Osteocyte (in vitro differentiated cells): Measurements from ENCODE around the gene FNBP1. TPM values are rescaled to one million over a fixed set of nuclear protein-coding genes. Genes with fewer than 3 reads are reported as not detected.
"Not testable (repeated sequence)": the region's sequence is repeated elsewhere in the genome, so short reads cannot be mapped to it uniquely, and the experiment has no call there.

Experiments
- DNase-seq: peaks from one replicate; pipeline ENCODE4 v3.0.0; 2021; ENCODE audit warnings: mixed read lengths; ENCODE audit not compliant: unreplicated experiment; ENCODE audit errors: extremely low spot score
- H3K27ac Mint-ChIP-seq: one replicate; pipeline ENCODE4 v1.8.0; 2021; ENCODE audit warnings: mild to moderate bottlenecking, mixed read lengths; ENCODE audit not compliant: unreplicated experiment
- H3K27me3 Mint-ChIP-seq: one replicate; pipeline ENCODE4 v1.8.0; 2021; ENCODE audit warnings: mixed read lengths; ENCODE audit not compliant: unreplicated experiment
- H3K36me3 Mint-ChIP-seq: one replicate; pipeline ENCODE4 v1.8.0; 2021; ENCODE audit warnings: mixed read lengths; ENCODE audit not compliant: unreplicated experiment
- H3K4me1 Mint-ChIP-seq: one replicate; pipeline ENCODE4 v1.8.0; 2021; ENCODE audit warnings: mixed read lengths; ENCODE audit not compliant: unreplicated experiment
- H3K4me3 Mint-ChIP-seq: one replicate; pipeline ENCODE4 v1.8.0; 2021; ENCODE audit warnings: mild to moderate bottlenecking, moderate library complexity, mixed read lengths; ENCODE audit not compliant: unreplicated experiment
- H3K9me3 Mint-ChIP-seq: one replicate; pipeline ENCODE4 v1.8.0; 2021; ENCODE audit warnings: mixed read lengths; ENCODE audit not compliant: unreplicated experiment
- CTCF ChIP-seq: fragments of 200-600 bp; sonication (generic); IDR thresholded peaks from 2 replicates; pipeline ENCODE4 v1.5.0; 2021; ENCODE audit warnings: antibody characterized with exemption, mild to moderate bottlenecking, moderate library complexity
- total RNA-seq: library from RNA; stranded (reverse); gene quantifications from 2 replicates; pipeline ENCODE4 v1.2.1, GENCODE V29; 2021

FNBP1 gene
- total RNA-seq, 1 donor from 2014 or later, result 62.2 TPM

GRCh38 chr9:129983891-129984290 is 59.1 kb downstream of the FNBP1 start:
- TF ChIP-seq CTCF, result no peak
- H3K4me3 Mint-ChIP-seq, result no peak overlapping the region
- H3K36me3 Mint-ChIP-seq, result peaks cover 17% of the 10 kb centered on the region
- no peaks in the 10 kb centered on the region for H3K9me3 Mint-ChIP-seq
- peak overlapping the region; percentile 87 for H3K27ac Mint-ChIP-seq
- no peak for DNase-seq
- peaks cover 53% of the 10 kb centered on the region for H3K4me1 Mint-ChIP-seq
- H3K27me3 Mint-ChIP-seq, result no peaks in the 10 kb centered on the region

- Mint-ChIP-seq H3K4me3 (no peak overlapping the region), H3K27me3 (no peaks in the 10 kb centered on the region), H3K27ac (peak overlapping the region; percentile 38), H3K4me1 (peaks cover 38% of the 10 kb centered on the region), H3K9me3 (no peaks in the 10 kb centered on the region), H3K36me3 (peaks cover 31% of the 10 kb centered on the region)
- no peak for DNase-seq
- no peak for TF ChIP-seq CTCF
These were observed 61.6 kb downstream of the FNBP1 start for GRCh38 chr9:129981180-129981907.

- not testable (repeated sequence) for H3K27me3 Mint-ChIP-seq, H3K4me3 Mint-ChIP-seq, H3K9me3 Mint-ChIP-seq, H3K27ac Mint-ChIP-seq, DNase-seq
- Mint-ChIP-seq H3K4me1 (peaks cover 38% of the 10 kb centered on the region), H3K36me3 (peaks cover 32% of the 10 kb centered on the region)
These were observed 62.8 kb downstream of the FNBP1 start for GRCh38 chr9:129980224-129980623.

- H3K36me3 Mint-ChIP-seq, result peaks cover 34% of the 10 kb centered on the region
- no peak overlapping the region for H3K4me3 Mint-ChIP-seq
- no peak for TF ChIP-seq CTCF
- no peak for DNase-seq
- H3K27me3 Mint-ChIP-seq, result no peaks in the 10 kb centered on the region
- peaks cover 30% of the 10 kb centered on the region for H3K4me1 Mint-ChIP-seq
- peak overlapping the region; percentile 62 for H3K27ac Mint-ChIP-seq
- no peaks in the 10 kb centered on the region for H3K9me3 Mint-ChIP-seq
These were observed 63.8 kb downstream of the FNBP1 start for GRCh38 chr9:129979071-129979745.

- DNase-seq, result no peak
- H3K4me3 Mint-ChIP-seq, result no peak overlapping the region
- H3K9me3 Mint-ChIP-seq, result no peaks in the 10 kb centered on the region
- H3K27me3 Mint-ChIP-seq, result no peaks in the 10 kb centered on the region
- no peak for TF ChIP-seq CTCF
- H3K27ac Mint-ChIP-seq, result no peak overlapping the region
- H3K4me1 Mint-ChIP-seq, result peaks cover 11% of the 10 kb centered on the region
- peaks cover 25% of the 10 kb centered on the region for H3K36me3 Mint-ChIP-seq
These were observed 70.2 kb downstream of the FNBP1 start for GRCh38 chr9:129972816-129973215.
